ENCODE data around the gene RHOXF1. TPM values are rescaled to one million over a fixed set of nuclear protein-coding genes. Genes with fewer than 3 reads are reported as not detected.

Gene RHOXF1
- total and polyA plus RNA-seq, 2 donors (not counting 1 experiment from before 2014, with no cell fraction given): 2.8 TPM; not detected in 1

DNA sequence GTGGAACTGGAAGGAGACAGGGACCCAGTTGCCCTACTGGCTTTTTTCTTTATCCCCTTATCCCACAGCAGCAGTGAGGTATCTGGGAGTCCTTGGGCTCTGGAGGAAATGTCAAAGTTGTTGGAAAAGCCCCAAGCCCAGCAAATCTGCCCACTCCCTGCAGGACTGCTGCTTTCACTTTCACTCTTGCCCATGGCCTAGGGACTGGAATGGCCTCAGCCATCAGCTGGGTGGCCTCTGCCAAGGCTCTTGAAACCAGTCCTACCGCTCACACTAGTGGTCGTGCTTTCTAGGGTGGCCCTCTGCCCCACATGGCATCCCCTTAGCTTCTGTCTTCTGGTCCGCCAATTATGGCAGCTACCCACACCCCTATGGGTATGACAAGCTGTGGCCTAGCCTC is 9.7 kb upstream of the RHOXF1 start:
- Mint-ChIP-seq H3K9me3 (ENCODE audit: insufficient read depth) (no peaks in the 10 kb centered on the region), H3K4me1 (no peaks in the 10 kb centered on the region), H3K4me3 (no peak overlapping the region), H3K27ac (no peak overlapping the region), H3K27me3 (no peaks in the 10 kb centered on the region)
- H3K79me2 ChIP-seq (ENCODE audit: control insufficient read depth, insufficient read depth, low read length): no peaks in the 10 kb centered on the region
- no peaks in the 10 kb centered on the region for H3K27me3 ChIP-seq (replicated peaks in 1 of 4; ENCODE audit: control extremely low read depth in 1 of 4, control insufficient read depth in 3 of 4, insufficient read depth in 4 of 4, low read length in 3 of 4)
- intact Hi-C loops (cut with micrococcal nuclease): no loop called here
- H3K27ac ChIP-seq (ENCODE audit: low read length in 2 of 2): no peak overlapping the region
- no peak overlapping the region for H3K4me2 ChIP-seq (replicated peaks; ENCODE audit: low read depth, low read length, poor library complexity, severe bottlenecking)
- no peak for DNase-seq
- H3K4me1 ChIP-seq (ENCODE audit: control insufficient read depth in 2 of 2, insufficient read depth in 2 of 2, low read length in 2 of 2): no peaks in the 10 kb centered on the region
- no peaks in the 10 kb centered on the region for H4K20me1 ChIP-seq (ENCODE audit: control insufficient read depth, insufficient read depth, low read length, poor library complexity, severe bottlenecking)
- H2AFZ ChIP-seq (ENCODE audit: insufficient read depth, low read depth, low read length, poor library complexity, severe bottlenecking): no peak overlapping the region
- ATAC-seq (ENCODE audit: low read depth): no peak
- H3K36me3 ChIP-seq (replicated peaks in 1 of 2; ENCODE audit: control extremely low read depth in 1 of 2, control insufficient read depth in 1 of 2, extremely low read depth in 1 of 2, insufficient read depth in 2 of 2, low read length in 1 of 2): no peaks in the 10 kb centered on the region
- TF ChIP-seq, protein P1, sequence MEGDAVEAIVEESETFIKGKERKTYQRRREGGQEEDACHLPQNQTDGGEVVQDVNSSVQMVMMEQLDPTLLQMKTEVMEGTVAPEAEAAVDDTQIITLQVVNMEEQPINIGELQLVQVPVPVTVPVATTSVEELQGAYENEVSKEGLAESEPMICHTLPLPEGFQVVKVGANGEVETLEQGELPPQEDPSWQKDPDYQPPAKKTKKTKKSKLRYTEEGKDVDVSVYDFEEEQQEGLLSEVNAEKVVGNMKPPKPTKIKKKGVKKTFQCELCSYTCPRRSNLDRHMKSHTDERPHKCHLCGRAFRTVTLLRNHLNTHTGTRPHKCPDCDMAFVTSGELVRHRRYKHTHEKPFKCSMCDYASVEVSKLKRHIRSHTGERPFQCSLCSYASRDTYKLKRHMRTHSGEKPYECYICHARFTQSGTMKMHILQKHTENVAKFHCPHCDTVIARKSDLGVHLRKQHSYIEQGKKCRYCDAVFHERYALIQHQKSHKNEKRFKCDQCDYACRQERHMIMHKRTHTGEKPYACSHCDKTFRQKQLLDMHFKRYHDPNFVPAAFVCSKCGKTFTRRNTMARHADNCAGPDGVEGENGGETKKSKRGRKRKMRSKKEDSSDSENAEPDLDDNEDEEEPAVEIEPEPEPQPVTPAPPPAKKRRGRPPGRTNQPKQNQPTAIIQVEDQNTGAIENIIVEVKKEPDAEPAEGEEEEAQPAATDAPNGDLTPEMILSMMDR (IDR thresholded peaks at IDR 0.05): no peak
- no peak for TF ChIP-seq EZH2 (IDR thresholded peaks at IDR 0.05; ENCODE audit: borderline replicate concordance, insufficient read depth, low read depth, low read length, poor library complexity, severe bottlenecking)
- no peaks in the 10 kb centered on the region for H3K9me3 ChIP-seq (ENCODE audit: control extremely low read depth in 1 of 3, control insufficient read depth in 2 of 3, insufficient read depth in 1 of 3, low read length in 2 of 3)
- H3K9ac ChIP-seq (ENCODE audit: low read length): no peak overlapping the region
- ChIA-PET CTCF (no interaction called here), POLR2A (no interaction called here)
- H3K4me3 ChIP-seq (ENCODE audit: control extremely low read depth in 1 of 5, extremely low read depth in 1 of 5, insufficient read depth in 1 of 5, low read depth in 2 of 5, low read length in 4 of 5): no peak overlapping the region
- no CpG with 5 or more reads among the region's 3 CpGs for WGBS (ENCODE audit: insufficient coverage)

DNA sequence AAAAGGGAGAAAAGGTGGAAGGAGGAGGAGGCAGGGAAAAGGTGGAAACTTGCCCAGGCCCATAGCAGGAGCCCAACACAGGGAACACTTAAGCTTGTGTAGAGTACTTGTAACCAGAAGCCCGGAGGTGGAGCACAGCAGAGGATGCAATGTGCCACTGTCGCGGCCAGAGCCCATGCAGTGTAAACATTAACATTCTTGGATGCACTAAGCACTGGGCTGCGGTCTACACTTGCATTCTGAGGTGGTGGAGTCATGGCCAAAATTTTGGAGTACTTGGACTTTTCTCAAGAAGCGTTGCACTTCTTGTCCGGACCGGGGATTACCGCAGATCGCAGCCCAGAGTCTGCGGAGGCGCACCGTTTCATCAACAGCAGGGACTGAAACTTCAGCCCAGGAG is 4.5 kb upstream of the RHOXF1 start:
- Mint-ChIP-seq H3K27me3 (no peaks in the 10 kb centered on the region), H3K27ac (no peak overlapping the region), H3K9me3 (ENCODE audit: insufficient read depth) (no peaks in the 10 kb centered on the region), H3K4me3 (no peak overlapping the region), H3K4me1 (no peaks in the 10 kb centered on the region)
- ATAC-seq (ENCODE audit: low read depth): no peak
- H3K36me3 ChIP-seq (replicated peaks in 1 of 2; ENCODE audit: control extremely low read depth in 1 of 2, control insufficient read depth in 1 of 2, extremely low read depth in 1 of 2, insufficient read depth in 2 of 2, low read length in 1 of 2): no peaks in the 10 kb centered on the region
- intact Hi-C loops (cut with micrococcal nuclease): no loop called here
- no peak overlapping the region for H3K4me2 ChIP-seq (replicated peaks; ENCODE audit: low read depth, low read length, poor library complexity, severe bottlenecking)
- DNase-seq: no peak
- TF ChIP-seq EZH2 (IDR thresholded peaks at IDR 0.05; ENCODE audit: borderline replicate concordance, insufficient read depth, low read depth, low read length, poor library complexity, severe bottlenecking): no peak
- TF ChIP-seq, protein P1 (IDR thresholded peaks at IDR 0.05): no peak
- no peaks in the 10 kb centered on the region for H4K20me1 ChIP-seq (ENCODE audit: control insufficient read depth, insufficient read depth, low read length, poor library complexity, severe bottlenecking)
- H2AFZ ChIP-seq (ENCODE audit: insufficient read depth, low read depth, low read length, poor library complexity, severe bottlenecking): no peak overlapping the region
- peaks cover 0 to 3% (median 0%) of the 10 kb centered on the region in 3 donors for H3K9me3 ChIP-seq (ENCODE audit: control extremely low read depth in 1 of 3, control insufficient read depth in 2 of 3, insufficient read depth in 1 of 3, low read length in 2 of 3)
- no peak overlapping the region for H3K9ac ChIP-seq (ENCODE audit: low read length)
- POLR2A ChIA-PET: no interaction called here
- no peak overlapping the region for H3K27ac ChIP-seq (ENCODE audit: low read length in 2 of 2)
- H3K79me2 ChIP-seq (ENCODE audit: control insufficient read depth, insufficient read depth, low read length): no peaks in the 10 kb centered on the region
- 98% methylated on average over 12 of the region's 12 CpGs for WGBS (ENCODE audit: insufficient coverage)
- H3K4me1 ChIP-seq (ENCODE audit: control insufficient read depth in 2 of 2, insufficient read depth in 2 of 2, low read length in 2 of 2): no peaks in the 10 kb centered on the region
- CTCF ChIA-PET: no interaction called here
- no peak overlapping the region for H3K4me3 ChIP-seq (ENCODE audit: control extremely low read depth in 1 of 5, extremely low read depth in 1 of 5, insufficient read depth in 1 of 5, low read depth in 2 of 5, low read length in 4 of 5)
- H3K27me3 ChIP-seq (replicated peaks in 1 of 4; ENCODE audit: control extremely low read depth in 1 of 4, control insufficient read depth in 3 of 4, insufficient read depth in 4 of 4, low read length in 3 of 4): no peaks in the 10 kb centered on the region
